Ishikawa (cell line): Measurements from ENCODE around the gene GSAP.

Source experiments
- CEBPB ChIP-seq: IDR thresholded peaks from 2 replicates; pipeline ENCODE4 v1.6.1; 2012
- CREB1 ChIP-seq: IDR thresholded peaks from 2 replicates; pipeline ENCODE4 v1.6.1; 2012; ENCODE audit warnings: low read depth
- EGR1 ChIP-seq: IDR thresholded peaks from 2 replicates; pipeline ENCODE4 v1.6.1; 2012
- EP300 ChIP-seq: IDR thresholded peaks from 2 replicates; pipeline ENCODE4 v1.6.1; 2012; ENCODE audit warnings: borderline replicate concordance
- MAX ChIP-seq: IDR thresholded peaks from 2 replicates; pipeline ENCODE4 v1.6.1; 2012
- RAD21 ChIP-seq: IDR thresholded peaks from 2 replicates; pipeline ENCODE4 v1.6.1; 2012; ENCODE audit warnings: low read depth
- TAF1 ChIP-seq: IDR thresholded peaks from 2 replicates; pipeline ENCODE4 v1.6.1; 2012; ENCODE audit warnings: low read depth, mild to moderate bottlenecking
- TCF12 ChIP-seq: IDR thresholded peaks from 2 replicates; pipeline ENCODE4 v1.6.1; 2012; ENCODE audit warnings: low read depth
- TEAD4 ChIP-seq: IDR thresholded peaks from 2 replicates; pipeline ENCODE4 v1.6.1; 2012
- YY1 ChIP-seq: IDR thresholded peaks from 2 replicates; pipeline ENCODE4 v1.6.1; 2012; ENCODE audit warnings: low read depth
- TF ChIP-seq, protein P1 (sequence below): IDR thresholded peaks from 2 replicates; pipeline ENCODE4 v1.6.1; 2012; ENCODE audit warnings: low read depth, mild to moderate bottlenecking

DNA sequence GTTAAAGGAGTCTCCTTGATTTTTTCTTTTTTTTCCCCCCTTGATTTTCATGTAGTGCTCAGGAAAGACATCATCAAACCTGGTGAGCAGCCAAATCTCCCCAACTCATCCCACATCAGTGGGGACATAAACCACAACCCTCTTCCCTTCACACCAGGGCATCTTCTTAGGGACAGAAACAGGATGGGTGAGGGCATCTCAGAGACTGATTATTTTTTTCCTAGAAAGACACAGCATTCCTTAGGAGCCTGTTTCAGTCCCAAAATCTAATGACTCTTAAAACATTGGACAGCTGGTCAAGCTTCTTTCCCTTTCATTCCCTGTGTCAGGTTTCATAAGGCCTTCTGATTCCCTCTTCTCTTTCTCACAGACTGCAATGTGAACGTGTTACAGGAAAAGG lies 31.5 kb upstream of the GSAP start:
- no peak for TF ChIP-seq EP300
- TF ChIP-seq MAX, result no peak
- no peak for TF ChIP-seq TEAD4
- no peak for TF ChIP-seq TAF1
- TF ChIP-seq CEBPB, result no peak
- no peak for TF ChIP-seq YY1
- TF ChIP-seq, protein P1, sequence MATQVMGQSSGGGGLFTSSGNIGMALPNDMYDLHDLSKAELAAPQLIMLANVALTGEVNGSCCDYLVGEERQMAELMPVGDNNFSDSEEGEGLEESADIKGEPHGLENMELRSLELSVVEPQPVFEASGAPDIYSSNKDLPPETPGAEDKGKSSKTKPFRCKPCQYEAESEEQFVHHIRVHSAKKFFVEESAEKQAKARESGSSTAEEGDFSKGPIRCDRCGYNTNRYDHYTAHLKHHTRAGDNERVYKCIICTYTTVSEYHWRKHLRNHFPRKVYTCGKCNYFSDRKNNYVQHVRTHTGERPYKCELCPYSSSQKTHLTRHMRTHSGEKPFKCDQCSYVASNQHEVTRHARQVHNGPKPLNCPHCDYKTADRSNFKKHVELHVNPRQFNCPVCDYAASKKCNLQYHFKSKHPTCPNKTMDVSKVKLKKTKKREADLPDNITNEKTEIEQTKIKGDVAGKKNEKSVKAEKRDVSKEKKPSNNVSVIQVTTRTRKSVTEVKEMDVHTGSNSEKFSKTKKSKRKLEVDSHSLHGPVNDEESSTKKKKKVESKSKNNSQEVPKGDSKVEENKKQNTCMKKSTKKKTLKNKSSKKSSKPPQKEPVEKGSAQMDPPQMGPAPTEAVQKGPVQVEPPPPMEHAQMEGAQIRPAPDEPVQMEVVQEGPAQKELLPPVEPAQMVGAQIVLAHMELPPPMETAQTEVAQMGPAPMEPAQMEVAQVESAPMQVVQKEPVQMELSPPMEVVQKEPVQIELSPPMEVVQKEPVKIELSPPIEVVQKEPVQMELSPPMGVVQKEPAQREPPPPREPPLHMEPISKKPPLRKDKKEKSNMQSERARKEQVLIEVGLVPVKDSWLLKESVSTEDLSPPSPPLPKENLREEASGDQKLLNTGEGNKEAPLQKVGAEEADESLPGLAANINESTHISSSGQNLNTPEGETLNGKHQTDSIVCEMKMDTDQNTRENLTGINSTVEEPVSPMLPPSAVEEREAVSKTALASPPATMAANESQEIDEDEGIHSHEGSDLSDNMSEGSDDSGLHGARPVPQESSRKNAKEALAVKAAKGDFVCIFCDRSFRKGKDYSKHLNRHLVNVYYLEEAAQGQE, result no peak
- TF ChIP-seq RAD21, result no peak
- no peak for TF ChIP-seq EGR1
- no peak for TF ChIP-seq TCF12
- TF ChIP-seq CREB1, result no peak
